ENCODE measurements around the gene AHI1.
A peak's percentile ranks its signal among the peaks of the same experiment; 100 is the strongest.

The AHI1 gene

GRCh38 chr6:135258970-135259369, 238.6 kb downstream of the AHI1 start:
- FAIRE-seq (no peak), DNase-seq (ENCODE audit: insufficient read length, low spot score) (no peak)
- TF ChIP-seq, protein P1, sequence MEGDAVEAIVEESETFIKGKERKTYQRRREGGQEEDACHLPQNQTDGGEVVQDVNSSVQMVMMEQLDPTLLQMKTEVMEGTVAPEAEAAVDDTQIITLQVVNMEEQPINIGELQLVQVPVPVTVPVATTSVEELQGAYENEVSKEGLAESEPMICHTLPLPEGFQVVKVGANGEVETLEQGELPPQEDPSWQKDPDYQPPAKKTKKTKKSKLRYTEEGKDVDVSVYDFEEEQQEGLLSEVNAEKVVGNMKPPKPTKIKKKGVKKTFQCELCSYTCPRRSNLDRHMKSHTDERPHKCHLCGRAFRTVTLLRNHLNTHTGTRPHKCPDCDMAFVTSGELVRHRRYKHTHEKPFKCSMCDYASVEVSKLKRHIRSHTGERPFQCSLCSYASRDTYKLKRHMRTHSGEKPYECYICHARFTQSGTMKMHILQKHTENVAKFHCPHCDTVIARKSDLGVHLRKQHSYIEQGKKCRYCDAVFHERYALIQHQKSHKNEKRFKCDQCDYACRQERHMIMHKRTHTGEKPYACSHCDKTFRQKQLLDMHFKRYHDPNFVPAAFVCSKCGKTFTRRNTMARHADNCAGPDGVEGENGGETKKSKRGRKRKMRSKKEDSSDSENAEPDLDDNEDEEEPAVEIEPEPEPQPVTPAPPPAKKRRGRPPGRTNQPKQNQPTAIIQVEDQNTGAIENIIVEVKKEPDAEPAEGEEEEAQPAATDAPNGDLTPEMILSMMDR (IDR thresholded peaks at IDR 0.05; ENCODE audit: insufficient read depth, missing control alignments): no peak

DNA sequence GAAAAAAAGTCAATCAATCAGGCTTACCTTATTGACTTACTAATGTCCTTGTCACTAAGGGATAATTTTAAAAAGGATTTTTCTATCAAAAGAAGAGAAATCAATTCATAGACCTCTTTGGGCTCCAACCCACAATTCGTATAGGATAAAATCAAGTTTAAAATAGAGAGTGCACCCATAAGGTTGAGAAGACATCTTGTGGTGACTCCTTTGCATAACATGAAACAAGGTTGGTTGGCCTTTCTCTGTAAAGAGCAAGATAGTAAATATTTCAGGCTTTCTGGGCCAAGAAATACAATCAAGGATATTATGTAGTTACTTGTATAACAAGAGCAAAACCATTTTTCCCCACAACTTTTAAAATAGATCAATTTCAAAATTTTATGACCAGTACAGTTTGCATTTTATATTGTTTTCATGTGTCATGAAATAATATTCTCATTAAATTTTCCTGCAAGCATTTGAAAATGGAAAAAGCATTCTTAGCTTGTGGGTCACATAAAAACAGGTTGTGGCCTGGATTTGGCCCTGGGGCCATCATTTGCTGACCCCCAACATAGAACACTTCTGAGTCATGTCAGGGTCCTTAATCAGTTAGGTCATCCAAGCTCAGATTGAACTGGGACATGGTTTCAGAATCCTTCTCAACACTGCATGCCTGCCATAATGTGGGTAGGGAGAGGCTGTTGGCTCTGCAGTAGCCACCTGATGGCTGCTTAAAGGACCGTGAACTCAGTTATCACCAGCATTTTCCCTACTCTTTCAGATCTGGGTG, 239.7 kb downstream of the AHI1 start:
- no peak for DNase-seq (ENCODE audit: insufficient read length, low spot score)
- no peak for FAIRE-seq
- TF ChIP-seq, protein P1 (IDR thresholded peaks at IDR 0.05; ENCODE audit: insufficient read depth, missing control alignments): no peak

- TF ChIP-seq, protein P1 (IDR thresholded peaks at IDR 0.05; ENCODE audit: insufficient read depth, missing control alignments): no peak
- FAIRE-seq: no peak
- no peak for DNase-seq (ENCODE audit: insufficient read length, low spot score)
Observed at GRCh38 chr6:135256866-135257265, 240.7 kb downstream of the AHI1 start.

DNA sequence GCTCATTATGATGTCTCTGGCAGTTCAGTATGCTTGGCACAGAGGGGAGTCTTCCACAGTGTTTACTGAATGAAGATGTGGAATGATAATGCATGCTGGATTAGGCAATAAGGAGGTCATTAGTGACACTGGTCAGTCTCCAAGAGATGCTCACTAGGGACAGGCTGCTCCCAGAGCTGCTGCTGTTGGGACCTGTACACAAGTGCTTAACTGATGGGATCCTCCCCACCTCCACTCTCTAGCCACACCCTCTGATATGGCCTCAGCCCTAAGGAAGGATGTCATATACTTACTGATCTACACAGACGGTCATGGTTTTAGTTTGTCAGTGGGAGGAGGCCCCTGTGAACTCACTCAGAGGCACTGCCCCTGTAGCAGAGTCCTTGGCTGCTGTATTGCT, 243.1 kb downstream of the AHI1 start:
- no peak for DNase-seq (ENCODE audit: insufficient read length, low spot score)
- FAIRE-seq: no peak
- TF ChIP-seq, protein P1 (IDR thresholded peaks at IDR 0.05; ENCODE audit: insufficient read depth, missing control alignments): no peak

- FAIRE-seq (no peak), DNase-seq (ENCODE audit: insufficient read length, low spot score) (peak; percentile 46)
- TF ChIP-seq, protein P1 (IDR thresholded peaks at IDR 0.05; ENCODE audit: insufficient read depth, missing control alignments): no peak
Observed at GRCh38 chr6:135251498-135252441, 245.8 kb downstream of the AHI1 start.

GRCh38 chr6:135250751-135251497, 246.6 kb downstream of the AHI1 start:
- no peak for FAIRE-seq
- no peak for DNase-seq (ENCODE audit: insufficient read length, low spot score)
- TF ChIP-seq, protein P1 (IDR thresholded peaks at IDR 0.05; ENCODE audit: insufficient read depth, missing control alignments): no peak

All from D721Med (cell line).